Measurements from ENCODE around the gene NUTM1.

Gene NUTM1

GRCh38 chr15:34329006-34329405, 14.1 kb upstream of the NUTM1 start:
- H4K20me1 ChIP-seq (ENCODE audit: insufficient read depth, low read length, poor library complexity, severe bottlenecking) = no peaks in the 10 kb centered on the region
- peaks cover 17% of the 10 kb centered on the region; the same call in 1 of the 2 replicates for H3F3A ChIP-seq (ENCODE audit: low read depth)
- H3K4me1 ChIP-seq (ENCODE audit: insufficient read depth, low read length, poor library complexity, severe bottlenecking) = peaks cover 74% of the 10 kb centered on the region
- H3K9ac ChIP-seq (ENCODE audit: low read depth, low read length, poor library complexity, severe bottlenecking) = peak overlapping the region; percentile 91
- no peak overlapping the region for H2AFZ ChIP-seq (ENCODE audit: low read length)
- H3K9me3 ChIP-seq (ENCODE audit: insufficient read depth, low read depth, low read length) = no peaks in the 10 kb centered on the region
- no peaks in the 10 kb centered on the region for H3K27me3 ChIP-seq (ENCODE audit: insufficient read depth, low read length, poor library complexity, severe bottlenecking)
- TF ChIP-seq CTCF (conservative IDR thresholded peaks at IDR 0.05; ENCODE audit: low read length) (no peak), EZH2phosphoT487 (IDR thresholded peaks at IDR 0.05; ENCODE audit: borderline replicate concordance) (no peak)
- peak overlapping the region; percentile 75 for H3K4me2 ChIP-seq (ENCODE audit: low read depth, low read length, poor library complexity, severe bottlenecking)
- no peaks in the 10 kb centered on the region for H3K9me2 ChIP-seq (replicated peaks; ENCODE audit: low read depth, low read length)
- H3K4me3 ChIP-seq (ENCODE audit: low read length, poor library complexity, severe bottlenecking) = peak overlapping the region; percentile 84
- peaks cover 93% of the 10 kb centered on the region for H3K79me2 ChIP-seq (ENCODE audit: insufficient read depth, low read length)
- H3K36me3 ChIP-seq (ENCODE audit: insufficient read depth, low read length) = no peaks in the 10 kb centered on the region; the same call in 1 of the 2 replicates

GRCh38 chr15:34330279-34330678, 12.8 kb upstream of the NUTM1 start:
- peak overlapping the region; percentile 84 for H3K4me3 ChIP-seq (ENCODE audit: low read length, poor library complexity, severe bottlenecking)
- H3K4me2 ChIP-seq (ENCODE audit: low read depth, low read length, poor library complexity, severe bottlenecking) = peak overlapping the region; percentile 75
- H4K20me1 ChIP-seq (ENCODE audit: insufficient read depth, low read length, poor library complexity, severe bottlenecking) = no peaks in the 10 kb centered on the region

GRCh38 chr15:34331809-34332208, 11.3 kb upstream of the NUTM1 start:
- peak overlapping the region; percentile 84 for H3K4me3 ChIP-seq (ENCODE audit: low read length, poor library complexity, severe bottlenecking)
- H2AFZ ChIP-seq (ENCODE audit: low read length) = no peak overlapping the region
- H4K20me1 ChIP-seq (ENCODE audit: insufficient read depth, low read length, poor library complexity, severe bottlenecking) = no peaks in the 10 kb centered on the region
- peak overlapping the region; percentile 91 for H3K9ac ChIP-seq (ENCODE audit: low read depth, low read length, poor library complexity, severe bottlenecking)
- no peaks in the 10 kb centered on the region for H3K36me3 ChIP-seq (ENCODE audit: insufficient read depth, low read length)
- H3F3A ChIP-seq (ENCODE audit: low read depth) = peaks cover 34% of the 10 kb centered on the region
- H3K4me2 ChIP-seq (ENCODE audit: low read depth, low read length, poor library complexity, severe bottlenecking) = peak overlapping the region; percentile 75
- no peaks in the 10 kb centered on the region for H3K9me2 ChIP-seq (replicated peaks; ENCODE audit: low read depth, low read length)
- TF ChIP-seq EZH2phosphoT487 (IDR thresholded peaks at IDR 0.05; ENCODE audit: borderline replicate concordance) (no peak), CTCF (conservative IDR thresholded peaks at IDR 0.05; ENCODE audit: low read length) (no peak)
- peaks cover 93% of the 10 kb centered on the region for H3K79me2 ChIP-seq (ENCODE audit: insufficient read depth, low read length)
- peaks cover 79% of the 10 kb centered on the region for H3K4me1 ChIP-seq (ENCODE audit: insufficient read depth, low read length, poor library complexity, severe bottlenecking)
- no peaks in the 10 kb centered on the region for H3K9me3 ChIP-seq (ENCODE audit: insufficient read depth, low read depth, low read length)
- no peaks in the 10 kb centered on the region for H3K27me3 ChIP-seq (ENCODE audit: insufficient read depth, low read length, poor library complexity, severe bottlenecking)

More at GRCh38 chr15:34330279-34330678, 12.8 kb upstream of the NUTM1 start:
- no peaks in the 10 kb centered on the region for H3K27me3 ChIP-seq (ENCODE audit: insufficient read depth, low read length, poor library complexity, severe bottlenecking)
- H3F3A ChIP-seq (ENCODE audit: low read depth) = peaks cover 28% of the 10 kb centered on the region
- H3K9ac ChIP-seq (ENCODE audit: low read depth, low read length, poor library complexity, severe bottlenecking) = peak overlapping the region; percentile 91
- H3K36me3 ChIP-seq (ENCODE audit: insufficient read depth, low read length) = no peaks in the 10 kb centered on the region
- TF ChIP-seq EZH2phosphoT487 (IDR thresholded peaks at IDR 0.05; ENCODE audit: borderline replicate concordance) (no peak), CTCF (conservative IDR thresholded peaks at IDR 0.05; ENCODE audit: low read length) (no peak)
- peaks cover 93% of the 10 kb centered on the region for H3K79me2 ChIP-seq (ENCODE audit: insufficient read depth, low read length)
- H3K4me1 ChIP-seq (ENCODE audit: insufficient read depth, low read length, poor library complexity, severe bottlenecking) = peaks cover 79% of the 10 kb centered on the region
- no peaks in the 10 kb centered on the region for H3K9me3 ChIP-seq (ENCODE audit: insufficient read depth, low read depth, low read length)
- no peaks in the 10 kb centered on the region for H3K9me2 ChIP-seq (replicated peaks; ENCODE audit: low read depth, low read length)
- H2AFZ ChIP-seq (ENCODE audit: low read length) = no peak overlapping the region
